NB4 (cell line): ENCODE results near the gene BTG2.

ENCODE experiments used
- TF ChIP-seq, protein P1 (sequence below): IDR thresholded peaks from one replicate; pipeline ENCODE4 v1.5.1; 2012; ENCODE audit warnings: low read depth, low read length
- TF ChIP-seq, protein P2 (sequence below): IDR thresholded peaks from 2 replicates; pipeline ENCODE4 v1.6.1; 2011; ENCODE audit warnings: low read depth, low read length

DNA sequence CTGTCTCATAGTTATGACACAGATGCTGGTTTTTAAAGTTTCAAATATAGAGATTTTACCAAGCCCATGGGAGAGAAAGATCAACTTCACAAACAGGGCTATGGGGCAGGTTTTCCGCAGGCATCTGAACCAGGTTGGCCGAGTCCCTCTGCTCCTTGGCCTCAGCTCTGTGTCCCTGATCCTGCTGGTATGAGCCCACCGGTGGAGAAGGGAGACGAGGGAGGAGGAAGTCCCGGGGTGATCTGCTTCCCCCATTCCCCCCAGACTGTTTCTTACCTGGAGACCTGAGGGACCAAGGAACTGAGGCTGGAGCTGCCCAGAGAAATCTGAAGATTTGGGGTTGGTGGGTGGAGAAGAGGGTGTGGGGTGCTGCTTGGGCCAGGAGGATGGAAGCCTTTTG lies 28.9 kb upstream of the BTG2 start:
- TF ChIP-seq, protein P1, sequence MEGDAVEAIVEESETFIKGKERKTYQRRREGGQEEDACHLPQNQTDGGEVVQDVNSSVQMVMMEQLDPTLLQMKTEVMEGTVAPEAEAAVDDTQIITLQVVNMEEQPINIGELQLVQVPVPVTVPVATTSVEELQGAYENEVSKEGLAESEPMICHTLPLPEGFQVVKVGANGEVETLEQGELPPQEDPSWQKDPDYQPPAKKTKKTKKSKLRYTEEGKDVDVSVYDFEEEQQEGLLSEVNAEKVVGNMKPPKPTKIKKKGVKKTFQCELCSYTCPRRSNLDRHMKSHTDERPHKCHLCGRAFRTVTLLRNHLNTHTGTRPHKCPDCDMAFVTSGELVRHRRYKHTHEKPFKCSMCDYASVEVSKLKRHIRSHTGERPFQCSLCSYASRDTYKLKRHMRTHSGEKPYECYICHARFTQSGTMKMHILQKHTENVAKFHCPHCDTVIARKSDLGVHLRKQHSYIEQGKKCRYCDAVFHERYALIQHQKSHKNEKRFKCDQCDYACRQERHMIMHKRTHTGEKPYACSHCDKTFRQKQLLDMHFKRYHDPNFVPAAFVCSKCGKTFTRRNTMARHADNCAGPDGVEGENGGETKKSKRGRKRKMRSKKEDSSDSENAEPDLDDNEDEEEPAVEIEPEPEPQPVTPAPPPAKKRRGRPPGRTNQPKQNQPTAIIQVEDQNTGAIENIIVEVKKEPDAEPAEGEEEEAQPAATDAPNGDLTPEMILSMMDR = no peak
- TF ChIP-seq, protein P2, sequence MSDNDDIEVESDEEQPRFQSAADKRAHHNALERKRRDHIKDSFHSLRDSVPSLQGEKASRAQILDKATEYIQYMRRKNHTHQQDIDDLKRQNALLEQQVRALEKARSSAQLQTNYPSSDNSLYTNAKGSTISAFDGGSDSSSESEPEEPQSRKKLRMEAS = no peak
